K562 (cell line): ENCODE data around the gene AMZ2. TPM values are rescaled to one million over a fixed set of nuclear protein-coding genes. Genes with fewer than 3 reads are reported as not detected.

ENCODE experiments used
- CXXC5 ChIP-seq: fragments of 250-450 bp; sonication (Bioruptor Pico); IDR thresholded peaks from 2 replicates; pipeline ENCODE4 v1.8.0; 2022; ENCODE audit warnings: inconsistent platforms, mild to moderate bottlenecking, moderate library complexity
- EGR1 ChIP-seq: fragments of 450-650 bp; conservative IDR thresholded peaks from 2 replicates; pipeline ENCODE4 v1.6.1; 2017; ENCODE audit warnings: mild to moderate bottlenecking
- JUN ChIP-seq, 2 experiments: sonication (generic) in 1 of 2; formaldehyde crosslinking in 1 of 2; IDR thresholded peaks; 2 replicates each; pipeline versions ENCODE4 v1.6.1 to v1.8.0; 2012 to 2022; ENCODE audit warnings: borderline replicate concordance in 2 of 2, mild to moderate bottlenecking in 2 of 2, improper control_type of control experiment in 1 of 2, low read depth in 1 of 2, low read length in 1 of 2, missing genetic modification reagents in 1 of 2
- NR2C2 ChIP-seq, 2 experiments: fragments of 200-800 bp in 1 of 2; sonication (Bioruptor generic) in 1 of 2; sonication (generic) in 1 of 2; formaldehyde crosslinking in 1 of 2; IDR thresholded peaks; 2 replicates each; pipeline versions ENCODE4 v1.6.1 to v1.8.0; 2016 to 2022; ENCODE audit warnings: mild to moderate bottlenecking in 1 of 2, missing compliant biosample characterization in 1 of 2, missing genetic modification characterization in 1 of 2, missing genetic modification reagents in 1 of 2
- NRF1 ChIP-seq, 2 experiments: fragments of 450-650 bp; IDR thresholded peaks in 1 of 2; conservative IDR thresholded peaks in 1 of 2; 2 replicates each; pipeline ENCODE4 v1.6.1; 2014; ENCODE audit warnings: mild to moderate bottlenecking in 2 of 2
- POU5F1 ChIP-seq: fragments of 150-350 bp; IDR thresholded peaks from 2 replicates; pipeline ENCODE4 v1.6.1; 2014; ENCODE audit warnings: borderline replicate concordance, low read length, low read depth, mild to moderate bottlenecking; ENCODE audit not compliant: partially characterized antibody
- PREB ChIP-seq: sonication (generic); formaldehyde crosslinking; IDR thresholded peaks from 2 replicates; pipeline ENCODE4 v1.8.1; 2023; ENCODE audit warnings: mild to moderate bottlenecking, missing genetic modification reagents
- SIN3B ChIP-seq: fragments of 450-650 bp; IDR thresholded peaks from 2 replicates; pipeline ENCODE4 v1.6.1; 2017; ENCODE audit warnings: low read depth, mild to moderate bottlenecking, moderate library complexity
- SOX6 ChIP-seq: fragments of 450-650 bp; IDR thresholded peaks from 2 replicates; pipeline ENCODE4 v1.6.1; 2014; ENCODE audit warnings: mild to moderate bottlenecking
- U2AF1 ChIP-seq: fragments of 200-400 bp; formaldehyde crosslinking; optimal IDR thresholded peaks from 2 replicates; pipeline ENCODE3; 2017; ENCODE audit warnings: mild to moderate bottlenecking, low read depth, low read length, moderate library complexity
- ZNF121 ChIP-seq: sonication (generic); formaldehyde crosslinking; conservative IDR thresholded peaks from 2 replicates; pipeline ENCODE4 v1.8.0; 2022; ENCODE audit warnings: missing genetic modification reagents
- ZNF263 ChIP-seq: sonication (generic); formaldehyde crosslinking; IDR thresholded peaks from 2 replicates; pipeline ENCODE4 v1.8.0; 2022; ENCODE audit warnings: mild to moderate bottlenecking, missing genetic modification reagents, borderline replicate concordance
- ZNF318 ChIP-seq, 2 experiments: fragments of 450-650 bp; IDR thresholded peaks; 2 replicates each; pipeline ENCODE4 v1.6.1; 2016; ENCODE audit warnings: mild to moderate bottlenecking in 2 of 2, borderline replicate concordance in 1 of 2, low read depth in 1 of 2, moderate library complexity in 1 of 2
- ZNF431 ChIP-seq: sonication (generic); formaldehyde crosslinking; IDR thresholded peaks from 2 replicates; pipeline ENCODE4 v1.8.0; 2022; ENCODE audit warnings: mild to moderate bottlenecking, missing genetic modification reagents
- ZNF511 ChIP-seq: sonication (generic); formaldehyde crosslinking; IDR thresholded peaks from 2 replicates; pipeline ENCODE4 v1.8.0; 2022; ENCODE audit warnings: mild to moderate bottlenecking, missing genetic modification reagents
- polyA plus RNA-seq, 8 experiments: library from polyadenylated mRNA; depleted of rRNA in 4 of 8; stranded (reverse) in 5 of 8; unstranded in 3 of 8; fragments of >200 nt; fragmentation: Nextera tagmentation in 2 of 8; fragmentation: Illumina TruSeq in 1 of 8; extraction: Ambion mirVana in 2 of 8; extraction: Trizol in 1 of 8; gene quantifications; 2 replicates each; pipeline versions ENCODE4 v1.2.1 to v1.2.3, GENCODE V29; 2011 to 2014; ENCODE audit warnings: inconsistent platforms in 1 of 8, missing spikeins in 1 of 8
- total RNA-seq, 7 experiments: library from RNA; depleted of rRNA in 6 of 7; stranded (reverse); fragments of >200 nt in 6 of 7; fragmentation: Illumina TruSeq in 2 of 7; extraction: Trizol in 2 of 7; gene quantifications; 2 replicates each; pipeline versions ENCODE4 v1.2.1 to v1.2.3, GENCODE V29; 2011 to 2021; ENCODE audit warnings: low replicate concordance in 1 of 7

Gene AMZ2
- total and polyA plus RNA-seq, 9 of the 15 experiments (the other 6 are each of a cell fraction or from before 2014, with no cell fraction given): 22.6 to 92.2 (median 52.6) TPM

GRCh38 chr17:68247445-68248198 is at the start of gene AMZ2 (continued):
- TF ChIP-seq NRF1 (conservative IDR thresholded peaks at IDR 0.05 in 1 of 2, IDR thresholded peaks at IDR 0.05 in 1 of 2): peak; percentile 99
- TF ChIP-seq ZNF121: peak; percentile 75; the same call in 1 of the 2 replicates
- no peak for TF ChIP-seq NR2C2 (CRISPR knock-in tag; IDR thresholded peaks at IDR 0.05)
- TF ChIP-seq NR2C2 (tag; IDR thresholded peaks at IDR 0.05): peak; percentile 72; the same call in 1 of the 2 replicates
- TF ChIP-seq ZNF511: peak; percentile 94
- TF ChIP-seq ZNF431 (CRISPR knock-in tag): peak; percentile 64; the same call in 1 of the 2 replicates
- TF ChIP-seq POU5F1: peak; percentile 56
- peak; percentile 86 for TF ChIP-seq U2AF1
- TF ChIP-seq PREB: no peak
- no peak for TF ChIP-seq JUN (IDR thresholded peaks at IDR 0.05; ENCODE audit: borderline replicate concordance, low read depth, low read length)
- peak; percentile 81; the same call in 1 of the 2 replicates for TF ChIP-seq JUN (CRISPR knock-in tag; IDR thresholded peaks at IDR 0.05; ENCODE audit: borderline replicate concordance)
- TF ChIP-seq ZNF318 (IDR thresholded peaks at IDR 0.05; ENCODE audit: borderline replicate concordance in 1 of 2, low read depth in 1 of 2): no peak
- peak; percentile 43; the same call in 1 of the 2 replicates for TF ChIP-seq ZNF263 (CRISPR knock-in tag)
- no peak for TF ChIP-seq SOX6
- peak; percentile 94 for TF ChIP-seq CXXC5 (CRISPR knock-in tag)
- peak; percentile 94 for TF ChIP-seq EGR1
- peak; percentile 29; the same call in 1 of the 2 replicates for TF ChIP-seq SIN3B
